Nephron (organoid): ENCODE data around the gene KIAA1671.
A peak's percentile ranks its signal among the peaks of the same experiment; 100 is the strongest.

ENCODE experiments used
- H3K27ac Mint-ChIP-seq, 3 experiments: 2 replicates each; pipeline ENCODE4 v1.8.0; 2020; ENCODE audit warnings: mixed read lengths in 3 of 3, mild to moderate bottlenecking in 2 of 3, moderate library complexity in 1 of 3
- H3K27me3 Mint-ChIP-seq: 2 replicates; pipeline ENCODE4 v1.8.0; 2021; ENCODE audit warnings: low read depth, mild to moderate bottlenecking, moderate library complexity, mixed read lengths
- H3K36me3 Mint-ChIP-seq: 2 replicates; pipeline ENCODE4 v1.8.0; 2020; ENCODE audit warnings: low read depth, mixed read lengths
- H3K4me1 Mint-ChIP-seq: 2 replicates; pipeline ENCODE4 v1.8.0; 2020; ENCODE audit warnings: mixed read lengths
- H3K4me3 Mint-ChIP-seq, 3 experiments: 2 replicates each; pipeline ENCODE4 v1.8.0; 2020; ENCODE audit warnings: mild to moderate bottlenecking in 3 of 3, mixed read lengths in 3 of 3, moderate library complexity in 2 of 3
- H3K9me3 Mint-ChIP-seq: 2 replicates; pipeline ENCODE4 v1.8.0; 2020; ENCODE audit warnings: mixed read lengths
- CTCF ChIP-seq, 3 experiments: fragments of 200-600 bp; sonication (generic); IDR thresholded peaks; one replicate each; pipeline ENCODE4 v1.5.0; 2021; ENCODE audit warnings: antibody characterized with exemption in 3 of 3; ENCODE audit not compliant: unreplicated experiment in 3 of 3

KIAA1671 gene

GRCh38 chr22:25045159-25045558, 92.6 kb downstream of the KIAA1671 start:
- TF ChIP-seq CTCF (IDR thresholded peaks at IDR 0.05; ENCODE audit: unreplicated experiment in 3 of 3): no peak
- no peak overlapping the region for H3K27ac Mint-ChIP-seq
- no peaks in the 10 kb centered on the region for H3K9me3 Mint-ChIP-seq
- peaks cover 17% of the 10 kb centered on the region for H3K36me3 Mint-ChIP-seq
- peaks cover 9% of the 10 kb centered on the region for H3K4me1 Mint-ChIP-seq
- H3K27me3 Mint-ChIP-seq: no peaks in the 10 kb centered on the region
- no peak overlapping the region for H3K4me3 Mint-ChIP-seq

GRCh38 chr22:25048071-25048470, 95.6 kb downstream of the KIAA1671 start:
- Mint-ChIP-seq H3K9me3 (peaks cover 3% of the 10 kb centered on the region), H3K36me3 (peaks cover 30% of the 10 kb centered on the region), H3K4me1 (peaks cover 17% of the 10 kb centered on the region), H3K4me3 (no peak overlapping the region), H3K27me3 (peaks cover under 1% of the 10 kb centered on the region), H3K27ac (no peak overlapping the region)
- TF ChIP-seq CTCF (IDR thresholded peaks at IDR 0.05; ENCODE audit: unreplicated experiment in 3 of 3): no peak

- Mint-ChIP-seq H3K4me3 (no peak overlapping the region), H3K9me3 (peaks cover 3% of the 10 kb centered on the region), H3K36me3 (peaks cover 35% of the 10 kb centered on the region), H3K27me3 (peaks cover 4% of the 10 kb centered on the region), H3K27ac (no peak overlapping the region), H3K4me1 (peaks cover 16% of the 10 kb centered on the region)
- TF ChIP-seq CTCF (IDR thresholded peaks at IDR 0.05; ENCODE audit: unreplicated experiment in 3 of 3): peak; percentile 81 to 84 (median 83)
Observed at GRCh38 chr22:25048659-25049647, 96.4 kb downstream of the KIAA1671 start.

- H3K4me1 Mint-ChIP-seq: peaks cover 8% of the 10 kb centered on the region
- no peak overlapping the region for H3K4me3 Mint-ChIP-seq
- peaks cover 3% of the 10 kb centered on the region for H3K9me3 Mint-ChIP-seq
- peaks cover 6% of the 10 kb centered on the region for H3K27me3 Mint-ChIP-seq
- H3K27ac Mint-ChIP-seq: no peak overlapping the region
- TF ChIP-seq CTCF (IDR thresholded peaks at IDR 0.05; ENCODE audit: unreplicated experiment in 3 of 3): no peak
- H3K36me3 Mint-ChIP-seq: peaks cover 35% of the 10 kb centered on the region
Observed at GRCh38 chr22:25049770-25050169, 97.3 kb downstream of the KIAA1671 start.

GRCh38 chr22:25050566-25050965, 98.0 kb downstream of the KIAA1671 start:
- TF ChIP-seq CTCF (IDR thresholded peaks at IDR 0.05; ENCODE audit: unreplicated experiment in 3 of 3): no peak
- no peak overlapping the region for H3K4me3 Mint-ChIP-seq
- H3K27me3 Mint-ChIP-seq: peaks cover 6% of the 10 kb centered on the region
- peaks cover 3% of the 10 kb centered on the region for H3K9me3 Mint-ChIP-seq
- H3K4me1 Mint-ChIP-seq: peaks cover 8% of the 10 kb centered on the region
- H3K27ac Mint-ChIP-seq: no peak overlapping the region
- peaks cover 35% of the 10 kb centered on the region for H3K36me3 Mint-ChIP-seq
